Spleen (tissue), 7 donors: Measurements from ENCODE around the gene NTSR1.

ENCODE experiments used
- CTCF ChIP-seq, 11 experiments: fragments of 200-600 bp in 7 of 11; fragments of 450-650 bp in 4 of 11; sonication (generic) in 4 of 11; IDR thresholded peaks in 8 of 11; conservative IDR thresholded peaks in 3 of 11; 1 replicate in 7 of 11; 2 replicates in 4 of 11; pipeline versions ENCODE4 v1.4.0 to v1.8.0; 2016 to 2021; ENCODE audit warnings: antibody characterized with exemption in 11 of 11, inconsistent platforms in 4 of 11, mild to moderate bottlenecking in 1 of 11
- POLR2AphosphoS5 ChIP-seq, 3 donors: sonication (generic); formaldehyde crosslinking; IDR thresholded peaks; one replicate each; pipeline ENCODE4 v1.5.1; 2017; ENCODE audit warnings: antibody characterized with exemption in 3 of 3
- donor health status: DM: no; HTN: no; CAD: no; lungs with moderate emphysema.
- donor health status: DM: no; HTN: no; CAD: no.
- donor health status: DM: no; HTN: no; CAD: no.

GRCh38 chr20:62716198-62716940 lies 7.7 kb downstream of the NTSR1 start:
- TF ChIP-seq CTCF (IDR thresholded peaks at IDR 0.05 in 8 of 11, conservative IDR thresholded peaks at IDR 0.05 in 3 of 11) (no peak), POLR2AphosphoS5 (IDR thresholded peaks at IDR 0.05) (no peak)
